Ascending aorta (tissue), 2 donors: ENCODE data around the gene EED. TPM values are rescaled to one million over a fixed set of nuclear protein-coding genes. Genes with fewer than 3 reads are reported as not detected.

Experiments
- DNase-seq, 2 donors: peaks; one replicate each; pipeline ENCODE4 v3.0.0-alpha.2; 2019; ENCODE audit warnings: low spot score in 2 of 2
- H3K27ac ChIP-seq, 2 donors: fragments of 200-600 bp; sonication (generic); one replicate each; pipeline ENCODE4 v1.5.1; 2016 to 2017; ENCODE audit warnings: mild to moderate bottlenecking in 1 of 2
- H3K27me3 ChIP-seq: fragments of 200-600 bp; sonication (generic); one replicate; pipeline ENCODE4 v1.5.1; 2017
- H3K36me3 ChIP-seq, 2 donors: fragments of 200-600 bp; sonication (generic); one replicate each; pipeline ENCODE4 v1.5.1; 2016
- H3K4me1 ChIP-seq, 2 donors: fragments of 200-600 bp; sonication (generic); one replicate each; pipeline ENCODE4 v1.5.1; 2016 to 2017; ENCODE audit warnings: mild to moderate bottlenecking in 1 of 2
- H3K4me3 ChIP-seq, 2 donors: fragments of 200-600 bp; sonication (generic); one replicate each; pipeline ENCODE4 v1.5.1; 2016 to 2017; ENCODE audit warnings: mild to moderate bottlenecking in 1 of 2
- H3K9me3 ChIP-seq, 2 donors: fragments of 200-600 bp; sonication (generic); one replicate each; pipeline ENCODE4 v1.5.1; 2016
- CTCF ChIP-seq, 3 experiments: fragments of 200-600 bp in 2 of 3; fragments of 450-650 bp in 1 of 3; sonication (generic) in 2 of 3; IDR thresholded peaks; one replicate each; pipeline ENCODE4 v1.5.1; 2016 to 2019; ENCODE audit warnings: antibody characterized with exemption in 3 of 3, mild to moderate bottlenecking in 1 of 3, moderate library complexity in 1 of 3
- intact Hi-C: fragments of 100-400 bp; cut with DNase I; formaldehyde crosslinking; loops from one replicate; pipeline ENCODE4 v1.15.1; 2023
- total RNA-seq: library from RNA; depleted of rRNA; stranded (reverse); fragments of >200 nt; gene quantifications from one replicate; pipeline ENCODE4 v1.1.0, GENCODE V29; 2016

Gene EED
- total RNA-seq, result 16.1 TPM

GRCh38 chr11:86244522-86245368 lies at the start of gene EED:
Gene EED (plus strand): TSS chr11:86244753. CDS start chr11:86245230, 477 bp downstream.
- intact Hi-C loops, result loop anchor here (1.0 to 10.0 kb wide), 6 partner anchors 52 to 620 kb away; partner anchors contain the start of genes CCDC89, DLG2, HIKESHI and PICALM
- TF ChIP-seq CTCF (IDR thresholded peaks at IDR 0.05), result no peak

GRCh38 chr11:86194998-86195397 lies 49.6 kb upstream of the EED start:
- H3K27ac ChIP-seq, result no peak overlapping the region
- intact Hi-C loops, result loop anchor here (2.0 kb wide), 1 partner anchor 152 kb away; no protein-coding TSS in a partner anchor
- H3K9me3 ChIP-seq, result no peaks in the 10 kb centered on the region
- H3K4me1 ChIP-seq, result peaks cover 4% of the 10 kb centered on the region in 2 donors
- H3K27me3 ChIP-seq, result no peaks in the 10 kb centered on the region
- H3K36me3 ChIP-seq, result no peaks in the 10 kb centered on the region
- H3K4me3 ChIP-seq, result no peak overlapping the region
- no peak for DNase-seq
- no peak for TF ChIP-seq CTCF (IDR thresholded peaks at IDR 0.05)

More at GRCh38 chr11:86244522-86245368, at the start of gene EED:
- peak; percentile 67 to 96 for DNase-seq
- peaks cover 3 to 15% of the 10 kb centered on the region in 2 donors for H3K4me1 ChIP-seq
- H3K4me3 ChIP-seq, result peak within 1 kb of the TSS; percentile 86 to 94
- no peaks in the 10 kb centered on the region for H3K27me3 ChIP-seq
- peak within 1 kb of the TSS; percentile 98 to 99 for H3K27ac ChIP-seq
- H3K9me3 ChIP-seq, result no peaks in the 10 kb centered on the region
- no peaks in the 10 kb centered on the region for H3K36me3 ChIP-seq

GRCh38 chr11:86196085-86196696 lies 48.4 kb upstream of the EED start:
- intact Hi-C loops, result no loop called here

GRCh38 chr11:86196913-86197312 lies 47.6 kb upstream of the EED start:
- Histone ChIP-seq H3K9me3 (no peaks in the 10 kb centered on the region), H3K27me3 (no peaks in the 10 kb centered on the region), H3K4me3 (no peak overlapping the region), H3K4me1 (peaks cover 4% of the 10 kb centered on the region in 2 donors), H3K27ac (no peak overlapping the region), H3K36me3 (no peaks in the 10 kb centered on the region)
- no peak for TF ChIP-seq CTCF (IDR thresholded peaks at IDR 0.05)
- DNase-seq, result no peak
- intact Hi-C loops, result no loop called here

More at GRCh38 chr11:86196085-86196696, 48.4 kb upstream of the EED start:
- TF ChIP-seq CTCF (IDR thresholded peaks at IDR 0.05), result no peak
- Histone ChIP-seq H3K9me3 (no peaks in the 10 kb centered on the region), H3K36me3 (no peaks in the 10 kb centered on the region), H3K27ac (no peak overlapping the region), H3K4me1 (peaks cover 4% of the 10 kb centered on the region in 2 donors), H3K4me3 (no peak overlapping the region), H3K27me3 (no peaks in the 10 kb centered on the region)
- DNase-seq, result no peak

GRCh38 chr11:86197448-86197847 lies 47.1 kb upstream of the EED start:
- no peaks in the 10 kb centered on the region for H3K36me3 ChIP-seq
- peaks cover 4% of the 10 kb centered on the region in 2 donors for H3K4me1 ChIP-seq
- no peak for TF ChIP-seq CTCF (IDR thresholded peaks at IDR 0.05)
- no peak overlapping the region for H3K4me3 ChIP-seq
- intact Hi-C loops, result no loop called here
- no peak overlapping the region for H3K27ac ChIP-seq
- H3K9me3 ChIP-seq, result no peaks in the 10 kb centered on the region
- DNase-seq, result no peak
- no peaks in the 10 kb centered on the region for H3K27me3 ChIP-seq
